PC-3 (cell line): ENCODE measurements around the gene DST. TPM values are rescaled to one million over a fixed set of nuclear protein-coding genes. Genes with fewer than 3 reads are reported as not detected.
A peak's percentile ranks its signal among the peaks of the same experiment; 100 is the strongest.
"Not testable (repeated sequence)": the region's sequence is repeated elsewhere in the genome, so short reads cannot be mapped to it uniquely, and the experiment has no call there.

Experiments used
- ATAC-seq: fragments of 200-7000 bp; cut with Tn5 transposase; 2 replicates; pipeline ENCODE4 v1.9.1; 2020; ENCODE audit warnings: mild to moderate bottlenecking, moderate library complexity
- BruUV-seq: library from RNA; stranded (reverse); fragments of 400-500 nt; replicated peaks from 2 replicates; lab custom pipeline; 2021; lab: Mats Ljungman, UMichigan
- CTCF ChIA-PET: fragments of 300-600 bp; sonication (Branson Sonifier 250); formaldehyde crosslinking; loops from one replicate; lab custom pipeline; 2022; ENCODE audit warnings: antibody characterized with exemption; lab: Charles Lee
- POLR2A ChIA-PET: fragments of 300-600 bp; sonication (Branson Sonifier 250); formaldehyde crosslinking; loops from one replicate; lab custom pipeline; 2022; ENCODE audit warnings: antibody characterized with exemption; ENCODE audit not compliant: unreplicated experiment; lab: Charles Lee
- DNase-seq: peaks from one replicate; pipeline ENCODE4 v3.0.0-alpha.2; 2015
- H2AFZ ChIP-seq: fragments of 300-600 bp; sonication (generic); 2 replicates; pipeline ENCODE4 v1.6.0; 2016; ENCODE audit warnings: antibody characterized with exemption, low read length
- H3F3A ChIP-seq: fragments of 300-600 bp; sonication (generic); one replicate; pipeline ENCODE4 v1.6.0; 2017; ENCODE audit warnings: antibody characterized with exemption, low read length, control low read depth, mild to moderate bottlenecking; ENCODE audit not compliant: unreplicated experiment
- H3K27ac ChIP-seq: fragments of 300-600 bp; sonication (generic); 2 replicates; pipeline ENCODE4 v1.5.1; 2016; ENCODE audit warnings: mild to moderate bottlenecking, low read length
- H3K27me3 ChIP-seq: fragments of 300-600 bp; sonication (generic); 2 replicates; pipeline ENCODE4 v1.6.1; 2016; ENCODE audit warnings: low read length, mixed read lengths
- H3K36me3 ChIP-seq: fragments of 300-600 bp; sonication (generic); 2 replicates; pipeline ENCODE4 v1.6.1; 2016; ENCODE audit warnings: low read depth, mixed run types, low read length, mixed read lengths
- H3K4me1 ChIP-seq: fragments of 300-600 bp; sonication (generic); 2 replicates; pipeline ENCODE4 v1.5.1; 2016; ENCODE audit warnings: low read length; ENCODE audit not compliant: insufficient read depth
- H3K4me2 ChIP-seq: fragments of 300-600 bp; sonication (generic); 2 replicates; pipeline ENCODE4 v1.6.0; 2016; ENCODE audit warnings: low read length
- H3K4me3 ChIP-seq: fragments of 300-600 bp; sonication (generic); 2 replicates; pipeline ENCODE4 v1.5.1; 2016; ENCODE audit warnings: mild to moderate bottlenecking, low read length, mixed read lengths
- H3K79me2 ChIP-seq: fragments of 300-600 bp; sonication (generic); 2 replicates; pipeline ENCODE4 v1.6.1; 2017; ENCODE audit warnings: low read length, mixed read lengths
- H3K9ac ChIP-seq: fragments of 300-600 bp; sonication (generic); 2 replicates; pipeline ENCODE4 v1.6.0; 2016; ENCODE audit warnings: mild to moderate bottlenecking, low read length
- H3K9me2 ChIP-seq: fragments of 300-600 bp; sonication (generic); replicated peaks from 2 replicates; pipeline ENCODE4 v1.6.1; 2016; ENCODE audit warnings: mixed run types, low read length, mixed read lengths
- H3K9me3 ChIP-seq: fragments of 300-600 bp; sonication (generic); 2 replicates; pipeline ENCODE4 v1.6.1; 2016; ENCODE audit warnings: low read length, mixed read lengths
- H4K20me1 ChIP-seq: fragments of 300-600 bp; sonication (generic); 2 replicates; pipeline ENCODE4 v1.6.1; 2016; ENCODE audit warnings: low read length, mixed read lengths
- CTCF ChIP-seq: fragments of 300-600 bp; sonication (generic); conservative IDR thresholded peaks from 2 replicates; pipeline ENCODE4 v1.5.1; 2017; ENCODE audit warnings: antibody characterized with exemption, low read depth, mild to moderate bottlenecking, low read length
- EZH2 ChIP-seq: fragments of 300-600 bp; sonication (generic); IDR thresholded peaks from one replicate; pipeline ENCODE4 v1.6.1; 2017; ENCODE audit warnings: antibody characterized with exemption, mild to moderate bottlenecking, low read length; ENCODE audit not compliant: unreplicated experiment
- EZH2phosphoT487 ChIP-seq: fragments of 300-600 bp; sonication (generic); IDR thresholded peaks from 2 replicates; pipeline ENCODE4 v1.6.1; 2018; ENCODE audit warnings: mild to moderate bottlenecking, antibody characterized with exemption, low read length, borderline replicate concordance
- intact Hi-C: fragments of 100-400 bp; cut with micrococcal nuclease; formaldehyde crosslinking; loops from 2 replicates; pipeline ENCODE4 v1.9.0; 2023
- total RNA-seq: library from RNA; depleted of rRNA; stranded (reverse); fragments of >200 nt; gene quantifications from 2 replicates; pipeline ENCODE4 v1.2.3, GENCODE V29; 2014

The DST gene
- total RNA-seq, 1 experiment from 2014 or later = 81.5 TPM

DNA sequence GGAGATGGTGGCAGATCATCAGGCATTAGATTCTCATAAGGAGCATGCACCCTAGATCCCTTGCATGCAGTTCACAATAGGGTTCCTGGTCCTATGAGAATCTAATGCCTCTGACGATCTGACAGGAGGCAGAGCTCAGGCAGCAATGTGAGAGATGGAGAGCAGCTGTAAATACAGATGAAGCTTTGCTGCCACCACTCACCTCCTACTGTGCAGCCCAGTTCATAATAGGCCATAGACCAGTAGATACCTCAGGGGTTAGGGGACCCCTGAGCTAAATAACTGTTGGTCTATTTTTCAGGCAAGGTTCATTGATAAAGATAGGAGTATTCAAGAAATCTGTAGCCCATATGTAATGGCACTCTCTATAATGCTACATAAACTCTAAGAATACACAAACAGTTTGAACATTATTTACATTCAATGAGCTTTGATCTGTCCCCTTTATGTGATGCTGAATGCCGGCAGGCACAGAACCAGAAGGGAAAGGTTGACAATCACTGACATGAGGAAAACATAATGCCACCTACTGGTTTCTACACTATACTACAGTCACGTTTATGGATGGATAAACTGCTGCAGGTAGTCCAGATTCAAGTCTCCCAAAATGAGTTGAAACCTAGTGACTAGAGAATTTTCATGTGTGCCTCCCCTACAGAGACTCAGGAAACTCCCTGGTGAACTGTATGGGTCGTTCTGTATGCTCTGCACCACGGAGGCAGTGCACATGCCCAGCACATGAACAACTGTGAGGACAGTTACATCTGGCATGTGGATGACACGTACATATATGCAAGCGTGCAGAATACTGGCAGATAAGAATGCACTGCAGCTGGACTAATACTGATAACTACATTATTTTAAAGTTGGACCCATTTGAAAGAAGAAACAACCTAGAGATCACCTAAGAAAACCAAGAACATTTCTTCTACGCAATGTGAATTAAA is 72.0 kb downstream of the DST start:
- no peaks in the 10 kb centered on the region for H4K20me1 ChIP-seq
- ATAC-seq = peak; percentile 72
- H3K4me2 ChIP-seq = no peak overlapping the region
- H3K9me2 ChIP-seq = no peaks in the 10 kb centered on the region
- H3K4me1 ChIP-seq = no peaks in the 10 kb centered on the region
- POLR2A ChIA-PET = no interaction called here
- no peaks in the 10 kb centered on the region for H3K79me2 ChIP-seq
- no peaks in the 10 kb centered on the region for H3K9me3 ChIP-seq
- peak; percentile 60 for DNase-seq
- TF ChIP-seq EZH2phosphoT487 (no peak), CTCF (peak; percentile 73)
- no TSS peak for BruUV-seq
- H2AFZ ChIP-seq = no peak overlapping the region
- no peak overlapping the region for H3K4me3 ChIP-seq
- CTCF ChIA-PET = interaction anchor here (0.6 to 1.8 kb wide), 5 partner anchors 22 to 572 kb away, joined by 3 to 9 read pairs (median 3); no protein-coding TSS in a partner anchor
- intact Hi-C loops = loop anchor here (2.0 kb wide), 1 partner anchor 212 kb away; no protein-coding TSS in a partner anchor
- H3K36me3 ChIP-seq = no peaks in the 10 kb centered on the region
- no peaks in the 10 kb centered on the region for H3K27me3 ChIP-seq
- H3K9ac ChIP-seq = no peak overlapping the region
- no peak overlapping the region for H3K27ac ChIP-seq
- H3F3A ChIP-seq = no peaks in the 10 kb centered on the region

- ChIA-PET POLR2A (no interaction called here), CTCF (no interaction called here)
- no peak for ATAC-seq
Measured at GRCh38 chr6:56567501-56567900, 75.2 kb downstream of the DST start.

GRCh38 chr6:56562730-56563129 is 80.0 kb downstream of the DST start:
- H3K4me1 ChIP-seq, intact Hi-C loops, BruUV-seq, H3K9ac ChIP-seq, CTCF ChIA-PET, H3K4me2 ChIP-seq, H3F3A ChIP-seq, H3K9me3 ChIP-seq, H3K9me2 ChIP-seq, H3K27me3 ChIP-seq, H3K36me3 ChIP-seq, H4K20me1 ChIP-seq, POLR2A ChIA-PET, H3K4me3 ChIP-seq, H2AFZ ChIP-seq, H3K79me2 ChIP-seq, ATAC-seq, DNase-seq, H3K27ac ChIP-seq: not testable (repeated sequence)

More at GRCh38 chr6:56567501-56567900, 75.2 kb downstream of the DST start:
- Histone ChIP-seq H3K9me2 (no peaks in the 10 kb centered on the region), H3K36me3 (no peaks in the 10 kb centered on the region), H3K27me3 (no peaks in the 10 kb centered on the region), H3K4me1 (no peaks in the 10 kb centered on the region), H3K4me3 (no peak overlapping the region), H3K9ac (no peak overlapping the region), H3K27ac (no peak overlapping the region), H3K9me3 (no peaks in the 10 kb centered on the region), H3F3A (no peaks in the 10 kb centered on the region), H3K79me2 (no peaks in the 10 kb centered on the region), H3K4me2 (no peak overlapping the region), H4K20me1 (no peaks in the 10 kb centered on the region), H2AFZ (no peak overlapping the region)
- TF ChIP-seq EZH2 (no peak), CTCF (no peak), EZH2phosphoT487 (no peak)
- BruUV-seq = no TSS peak
- intact Hi-C loops = no loop called here
- DNase-seq = no peak
